ENCODE results near the gene EPHA7. TPM values are rescaled to one million over a fixed set of nuclear protein-coding genes. Genes with fewer than 3 reads are reported as not detected.
A peak's percentile ranks its signal among the peaks of the same experiment; 100 is the strongest.

The EPHA7 gene
- total and polyA plus RNA-seq, 2 donors (not counting 1 experiment from before 2014, with no cell fraction given): under 0.01 to 0.03 TPM

- Histone ChIP-seq H3K9ac (ENCODE audit: insufficient read depth, low read length) (no peak overlapping the region), H3K4me3 (replicated peaks in 1 of 4; ENCODE audit: control extremely low read depth in 1 of 4, insufficient read depth in 1 of 4, low read depth in 3 of 4, low read length in 4 of 4) (no peak overlapping the region), H3K4me1 (ENCODE audit: control insufficient read depth, extremely low read depth, insufficient read depth, low read length) (no peaks in the 10 kb centered on the region), H3K36me3 (ENCODE audit: control insufficient read depth, insufficient read depth, low read length) (no peaks in the 10 kb centered on the region), H2AFZ (ENCODE audit: low read length) (no peak overlapping the region), H4K20me1 (ENCODE audit: control insufficient read depth, extremely low read depth, insufficient read depth, low read length) (no peaks in the 10 kb centered on the region), H3K4me2 (ENCODE audit: extremely low read depth, insufficient read depth, low read length) (no peak overlapping the region), H3K27me3 (ENCODE audit: control insufficient read depth, insufficient read depth, low read length) (peaks cover 5% of the 10 kb centered on the region), H3K79me2 (ENCODE audit: control insufficient read depth, insufficient read depth, low read length) (no peaks in the 10 kb centered on the region), H3K27ac (ENCODE audit: insufficient read depth, low read length) (no peak overlapping the region), H3K9me3 (ENCODE audit: control insufficient read depth, insufficient read depth, low read depth, low read length) (no peaks in the 10 kb centered on the region)
- TF ChIP-seq CTCF (conservative IDR thresholded peaks at IDR 0.05 in 1 of 2, IDR thresholded peaks at IDR 0.05 in 1 of 2; ENCODE audit: low read depth in 1 of 2, low read length in 2 of 2): no peak
- DNase-seq (ENCODE audit: low read depth in 2 of 2): no peak
These were observed 6.9 kb downstream of the EPHA7 start for GRCh38 chr6:93412452-93412851.

- H4K20me1 ChIP-seq (ENCODE audit: control insufficient read depth, extremely low read depth, insufficient read depth, low read length): no peaks in the 10 kb centered on the region
- H2AFZ ChIP-seq (ENCODE audit: low read length): no peak overlapping the region
- no peak overlapping the region for H3K27ac ChIP-seq (ENCODE audit: insufficient read depth, low read length)
- no peak for TF ChIP-seq CTCF (conservative IDR thresholded peaks at IDR 0.05 in 1 of 2, IDR thresholded peaks at IDR 0.05 in 1 of 2; ENCODE audit: low read depth in 1 of 2, low read length in 2 of 2)
- TF ChIP-seq EZH2 (IDR thresholded peaks at IDR 0.05; ENCODE audit: low read length, missing control alignments): no peak
- DNase-seq (ENCODE audit: low read depth in 2 of 2): peak; percentile 26 to 84
- no peak overlapping the region for H3K9ac ChIP-seq (ENCODE audit: insufficient read depth, low read length)
- no peak overlapping the region for H3K4me3 ChIP-seq (replicated peaks in 1 of 4; ENCODE audit: control extremely low read depth in 1 of 4, insufficient read depth in 1 of 4, low read depth in 3 of 4, low read length in 4 of 4)
- H3K9me3 ChIP-seq (ENCODE audit: control insufficient read depth, insufficient read depth, low read depth, low read length): no peaks in the 10 kb centered on the region
- no peaks in the 10 kb centered on the region for H3K27me3 ChIP-seq (ENCODE audit: control insufficient read depth, insufficient read depth, low read length)
- H3K79me2 ChIP-seq (ENCODE audit: control insufficient read depth, insufficient read depth, low read length): no peaks in the 10 kb centered on the region
- no peaks in the 10 kb centered on the region for H3K4me1 ChIP-seq (ENCODE audit: control insufficient read depth, extremely low read depth, insufficient read depth, low read length)
- no peaks in the 10 kb centered on the region for H3K36me3 ChIP-seq (ENCODE audit: control insufficient read depth, insufficient read depth, low read length)
- H3K4me2 ChIP-seq (ENCODE audit: extremely low read depth, insufficient read depth, low read length): no peak overlapping the region
These were observed 12.2 kb downstream of the EPHA7 start for GRCh38 chr6:93407186-93407585.

GRCh38 chr6:93403390-93403789 is 16.0 kb downstream of the EPHA7 start:
- Histone ChIP-seq H4K20me1 (ENCODE audit: control insufficient read depth, extremely low read depth, insufficient read depth, low read length) (no peaks in the 10 kb centered on the region), H3K27ac (ENCODE audit: insufficient read depth, low read length) (no peak overlapping the region), H3K27me3 (ENCODE audit: control insufficient read depth, insufficient read depth, low read length) (no peaks in the 10 kb centered on the region), H3K9me3 (ENCODE audit: control insufficient read depth, insufficient read depth, low read depth, low read length) (no peaks in the 10 kb centered on the region), H2AFZ (ENCODE audit: low read length) (no peak overlapping the region), H3K4me1 (ENCODE audit: control insufficient read depth, extremely low read depth, insufficient read depth, low read length) (no peaks in the 10 kb centered on the region), H3K4me2 (ENCODE audit: extremely low read depth, insufficient read depth, low read length) (no peak overlapping the region), H3K36me3 (ENCODE audit: control insufficient read depth, insufficient read depth, low read length) (no peaks in the 10 kb centered on the region), H3K79me2 (ENCODE audit: control insufficient read depth, insufficient read depth, low read length) (no peaks in the 10 kb centered on the region), H3K9ac (ENCODE audit: insufficient read depth, low read length) (no peak overlapping the region), H3K4me3 (replicated peaks in 1 of 4; ENCODE audit: control extremely low read depth in 1 of 4, insufficient read depth in 1 of 4, low read depth in 3 of 4, low read length in 4 of 4) (no peak overlapping the region)
- no peak for DNase-seq (ENCODE audit: low read depth in 2 of 2)
- TF ChIP-seq EZH2 (IDR thresholded peaks at IDR 0.05; ENCODE audit: low read length, missing control alignments): no peak
- no peak for TF ChIP-seq CTCF (conservative IDR thresholded peaks at IDR 0.05 in 1 of 2, IDR thresholded peaks at IDR 0.05 in 1 of 2; ENCODE audit: low read depth in 1 of 2, low read length in 2 of 2)
